8988T (cell line): Measurements from ENCODE around the gene RNF148.
"Not testable (repeated sequence)": the region's sequence is repeated elsewhere in the genome, so short reads cannot be mapped to it uniquely, and the experiment has no call there.

Source experiments
- DNase-seq: peaks from one replicate; pipeline ENCODE4 v3.0.0; 2011

RNF148 gene

DNA sequence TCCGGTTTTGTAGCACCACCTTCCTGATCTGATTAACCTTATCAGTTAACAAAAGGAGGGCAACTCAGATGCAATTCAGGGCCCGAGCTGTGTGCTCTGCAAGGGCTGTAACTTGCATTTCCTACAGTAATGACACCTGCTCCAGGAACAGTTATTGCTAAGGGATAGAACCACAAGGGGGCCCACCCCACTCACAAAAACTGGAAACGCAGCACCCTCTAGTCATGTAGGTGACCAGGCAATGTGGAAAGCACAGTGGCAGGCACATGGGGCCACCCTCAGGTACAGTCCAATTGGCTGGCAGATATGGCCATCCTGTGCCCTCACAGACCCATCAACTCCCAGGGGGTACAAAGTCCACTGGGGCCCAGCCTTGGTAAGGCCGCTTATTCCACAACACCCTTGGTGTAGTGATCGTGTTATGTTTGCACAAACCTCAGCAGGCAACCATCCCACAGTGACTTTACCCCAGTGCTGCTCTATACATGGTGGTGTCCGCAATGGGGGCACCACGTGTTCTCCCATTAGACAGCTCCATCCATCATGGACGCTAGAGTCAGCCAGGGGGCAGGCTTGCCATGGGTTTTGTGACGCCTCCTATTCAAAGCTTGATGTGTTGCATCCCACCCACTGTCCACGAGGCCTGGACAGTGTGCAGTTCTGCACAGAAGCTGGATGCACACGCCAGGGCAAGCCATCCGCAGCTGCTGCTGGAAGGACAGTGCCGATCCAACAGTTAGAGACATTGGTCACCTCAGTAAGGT is 13.2 kb downstream of the RNF148 start:
- DNase-seq, result no peak

GRCh38 chr7:122688400-122688998 is 14.2 kb downstream of the RNF148 start:
- DNase-seq, result no peak

GRCh38 chr7:122686360-122686878 is 16.3 kb downstream of the RNF148 start:
- DNase-seq, result no peak

DNA sequence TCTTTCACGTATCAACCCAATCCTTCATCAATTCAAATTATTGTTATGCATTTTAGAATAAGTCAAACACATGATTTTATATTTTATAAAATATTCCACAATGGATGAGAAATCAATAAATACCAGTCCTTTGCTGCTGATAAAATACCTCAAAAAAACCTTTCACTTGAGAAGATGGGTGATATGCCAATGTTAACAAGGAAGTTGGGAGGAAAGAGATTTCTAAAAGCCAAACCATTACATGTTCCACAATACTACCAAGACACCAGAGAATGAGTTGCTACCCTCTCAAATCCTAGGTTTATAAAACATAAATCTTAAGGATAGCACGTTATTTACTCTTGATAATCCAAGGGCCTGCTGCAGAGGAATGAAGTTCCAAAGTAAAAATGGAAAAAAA is 18.2 kb downstream of the RNF148 start:
- DNase-seq, result no peak

DNA sequence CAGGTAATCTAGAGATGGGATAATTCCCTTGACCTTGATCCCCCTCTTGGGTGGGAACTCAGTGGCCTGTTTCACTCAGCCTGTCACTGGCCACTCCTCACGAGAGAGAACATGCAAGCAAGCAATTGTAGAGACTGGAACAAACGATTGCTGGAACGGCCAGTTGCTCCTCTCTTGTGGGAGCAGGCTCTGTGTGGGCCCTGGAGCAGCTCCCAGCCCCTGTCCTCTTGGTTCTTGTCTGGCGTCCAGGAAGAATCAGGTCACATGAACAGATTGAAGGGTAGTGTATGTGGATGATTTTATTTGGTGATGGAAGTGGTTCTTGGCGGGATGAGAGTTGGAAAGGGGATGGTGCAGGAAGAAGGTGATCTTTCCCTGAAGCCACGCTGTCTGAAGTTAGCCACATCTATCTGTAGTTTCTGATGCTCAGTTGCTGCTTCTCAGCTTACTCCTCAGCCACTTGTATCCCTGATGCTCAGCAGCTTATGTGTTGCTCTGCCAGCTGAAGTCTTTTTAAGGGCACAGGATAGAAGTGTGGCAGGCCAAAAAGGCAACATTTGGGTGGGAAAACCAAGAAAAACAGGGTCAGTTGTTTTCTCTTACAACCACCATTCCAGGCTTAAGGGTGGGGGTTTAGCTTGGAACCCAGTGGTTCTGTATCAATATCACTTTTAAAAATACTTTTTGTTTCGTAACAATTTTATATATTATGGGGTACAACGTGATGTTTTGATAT is 19.7 kb downstream of the RNF148 start:
- no peak for DNase-seq

DNA sequence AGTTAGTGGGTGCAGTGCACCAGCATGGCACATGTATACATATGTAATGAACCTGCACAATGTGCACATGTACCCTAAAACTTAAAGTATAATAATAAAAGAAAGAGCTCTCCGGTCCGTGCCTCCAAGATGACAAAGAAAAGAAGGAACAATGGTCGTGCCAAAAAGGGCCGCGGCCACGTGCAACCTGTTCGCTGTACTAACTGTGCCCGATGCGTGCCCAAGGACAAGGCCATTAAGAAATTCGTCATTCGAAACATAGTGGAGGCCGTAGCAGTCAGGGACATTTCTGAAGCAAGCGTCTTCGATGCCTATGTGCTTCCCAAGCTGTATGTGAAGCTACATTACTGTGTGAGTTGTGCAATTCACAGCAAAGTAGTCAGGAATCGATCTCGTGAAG is 21.5 kb downstream of the RNF148 start:
- DNase-seq, result not testable (repeated sequence)

GRCh38 chr7:122679813-122680212 is 22.9 kb downstream of the RNF148 start:
- DNase-seq, result no peak

GRCh38 chr7:122679269-122679709 is 23.4 kb downstream of the RNF148 start:
- DNase-seq, result not testable (repeated sequence)

DNA sequence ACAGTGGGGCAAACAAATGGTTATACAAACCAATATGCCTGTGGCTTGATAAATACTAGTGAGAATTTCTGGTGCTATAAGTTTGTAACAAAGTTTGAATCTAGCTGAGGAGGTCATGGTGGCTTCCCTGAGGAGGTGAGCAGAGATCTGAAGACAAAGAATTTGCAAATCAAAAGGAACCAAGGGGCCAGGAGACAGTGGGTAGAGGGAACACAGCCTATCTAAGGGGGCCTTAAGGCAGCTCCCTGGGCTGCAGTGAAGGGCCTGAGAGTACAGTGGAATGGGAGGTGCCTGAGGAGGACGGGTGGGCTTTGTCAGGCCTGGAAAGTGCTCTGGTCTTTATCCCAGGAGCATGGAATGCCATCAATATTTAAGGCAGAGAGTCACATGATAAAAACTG is 25.6 kb downstream of the RNF148 start:
- DNase-seq, result no peak

DNA sequence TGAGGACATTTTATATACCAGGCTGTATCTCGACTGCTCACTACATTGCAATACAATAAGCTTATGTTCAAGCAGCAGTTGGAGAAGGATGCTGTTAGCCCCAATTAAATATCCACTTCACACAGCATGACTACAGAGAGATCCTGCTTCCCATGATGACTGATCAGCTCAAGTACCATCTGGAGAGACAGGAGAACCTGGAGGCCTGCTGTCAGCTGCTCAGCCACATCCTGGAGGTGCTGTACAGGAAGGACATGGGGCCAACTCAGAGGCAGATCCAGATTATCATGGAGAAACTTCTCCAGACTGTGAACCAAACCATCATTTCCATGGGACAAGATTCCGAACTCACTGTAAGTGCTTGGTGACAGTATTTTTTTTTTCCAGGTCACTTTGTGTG is 26.3 kb downstream of the RNF148 start:
- DNase-seq, result no peak

DNA sequence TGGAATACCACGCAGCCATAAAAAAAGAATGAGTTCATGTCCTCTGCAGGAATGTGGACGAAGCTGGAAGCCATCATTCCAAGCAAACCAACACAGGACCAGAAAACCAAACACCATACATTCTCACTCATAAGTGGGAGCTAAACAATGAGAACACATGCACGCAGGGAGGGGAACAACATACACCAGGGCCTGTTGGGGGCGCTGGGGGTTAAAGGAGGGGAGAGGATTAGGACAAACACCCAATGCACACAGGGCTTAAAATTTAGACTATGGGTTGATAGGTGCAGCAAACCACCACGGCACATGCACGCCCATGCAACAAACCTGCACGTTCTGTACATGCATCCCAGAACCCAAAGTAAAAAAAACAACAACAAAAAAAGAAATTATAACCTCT is 27.1 kb downstream of the RNF148 start:
- DNase-seq, result no peak

GRCh38 chr7:122675011-122675410 is 27.7 kb downstream of the RNF148 start:
- DNase-seq, result no peak

DNA sequence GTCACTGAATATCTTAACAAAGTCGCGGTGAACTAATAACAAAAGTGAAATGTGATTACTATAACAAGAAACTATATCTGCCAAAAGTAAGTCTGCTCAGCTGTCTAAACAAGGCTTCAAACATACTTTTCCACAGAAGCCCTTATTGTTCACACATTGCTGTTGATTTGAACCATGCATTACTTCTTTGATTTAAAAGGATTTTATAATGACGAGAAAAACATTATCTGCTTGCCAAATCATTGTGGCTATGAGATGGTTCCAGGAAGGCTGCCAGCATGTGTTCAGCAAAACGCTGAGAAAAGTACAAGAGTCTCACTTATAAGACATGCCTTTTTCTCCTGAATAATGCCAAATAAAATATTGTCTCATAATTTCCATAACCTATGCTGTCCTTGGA is 28.2 kb downstream of the RNF148 start:
- DNase-seq, result no peak

DNA sequence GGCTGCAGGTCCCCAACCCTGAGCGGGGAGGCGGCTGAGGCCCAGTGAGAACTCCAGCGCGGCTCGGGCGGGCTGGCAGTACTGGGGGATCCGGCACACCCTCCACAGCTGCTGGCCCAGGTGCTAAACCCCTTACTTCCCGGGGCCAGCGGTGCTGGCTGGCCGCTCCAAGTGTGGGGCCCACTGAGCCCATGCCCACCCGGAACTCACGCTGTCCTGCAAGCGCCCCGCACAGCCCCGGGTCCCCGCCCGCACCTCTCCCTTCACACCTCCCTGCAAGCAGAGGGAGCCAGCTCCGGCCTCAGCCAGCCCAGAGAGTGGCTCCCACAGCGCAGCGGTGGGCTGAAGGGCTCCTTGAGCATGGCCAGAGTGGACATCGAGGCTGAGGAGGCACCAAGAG is 28.8 kb downstream of the RNF148 start:
- DNase-seq, result no peak

- DNase-seq, result no peak
Observed at GRCh38 chr7:122672536-122672935, 30.2 kb downstream of the RNF148 start.

GRCh38 chr7:122663733-122664132 is 39.0 kb downstream of the RNF148 start:
- no peak for DNase-seq

DNA sequence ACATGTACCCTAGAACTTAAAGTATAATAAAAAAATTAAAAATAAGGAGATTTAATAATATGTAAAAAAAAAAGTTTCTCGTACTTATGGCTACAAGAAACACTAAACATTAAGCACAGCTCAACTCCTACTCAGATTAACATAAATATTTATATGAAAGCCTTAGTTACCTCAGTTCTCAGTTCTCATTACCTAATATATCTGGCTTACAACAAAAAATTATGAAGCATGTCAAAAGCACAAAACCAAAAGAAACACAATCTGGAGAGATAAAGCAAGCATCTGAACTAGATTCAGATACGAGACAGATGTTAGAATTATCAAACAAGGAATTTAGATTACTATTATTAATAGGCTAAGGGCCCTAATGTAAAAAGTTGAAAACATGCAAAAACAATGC is 43.9 kb downstream of the RNF148 start:
- no peak for DNase-seq

DNA sequence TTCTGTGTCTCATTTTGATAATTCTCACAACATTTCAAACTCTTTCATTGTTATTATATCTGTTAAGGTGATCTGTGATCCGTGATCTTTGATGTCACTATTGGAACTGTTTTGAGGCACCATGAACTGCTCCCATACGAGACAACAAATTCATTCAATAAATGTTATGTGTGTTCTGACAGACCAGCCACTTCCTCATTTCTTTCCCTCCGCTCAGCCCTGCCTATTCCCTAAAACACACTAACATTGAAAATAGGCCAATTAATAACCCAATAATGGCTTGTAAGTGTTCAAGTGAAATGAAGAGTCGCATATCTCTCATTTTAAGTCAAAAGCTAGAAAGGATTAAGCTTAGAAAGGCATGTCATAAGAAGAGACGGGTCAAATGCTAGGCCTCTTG is 49.0 kb downstream of the RNF148 start:
- DNase-seq, result no peak

DNA sequence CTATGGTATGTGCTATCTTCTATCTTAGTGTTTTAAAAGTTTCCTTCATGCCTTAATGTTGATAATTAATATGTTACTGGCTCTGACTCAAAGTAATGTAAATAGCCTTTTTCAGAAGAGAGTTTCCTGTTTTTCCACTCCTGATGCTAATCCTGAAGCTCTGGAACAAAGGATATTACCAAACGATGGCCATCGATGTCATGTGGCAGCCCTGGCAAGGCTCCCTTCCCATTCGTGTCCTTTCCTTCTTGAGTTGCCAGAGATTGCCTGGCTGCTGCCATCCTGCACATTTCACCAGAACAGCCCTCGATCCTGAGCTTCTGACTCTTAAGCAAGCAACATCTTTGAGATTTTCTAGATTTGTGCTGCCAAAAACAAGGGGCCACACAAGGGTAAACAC is 49.8 kb downstream of the RNF148 start:
- no peak for DNase-seq
